GM12874 (cell line): Measurements from ENCODE around the gene CEBPG.

Experiments
- TF ChIP-seq, protein P1 (sequence below): IDR thresholded peaks from 2 replicates; pipeline ENCODE4 v1.5.1; 2011; ENCODE audit warnings: low read depth, mild to moderate bottlenecking, control low read depth, low read length, moderate library complexity; ENCODE audit not compliant: insufficient read depth

CEBPG gene

DNA sequence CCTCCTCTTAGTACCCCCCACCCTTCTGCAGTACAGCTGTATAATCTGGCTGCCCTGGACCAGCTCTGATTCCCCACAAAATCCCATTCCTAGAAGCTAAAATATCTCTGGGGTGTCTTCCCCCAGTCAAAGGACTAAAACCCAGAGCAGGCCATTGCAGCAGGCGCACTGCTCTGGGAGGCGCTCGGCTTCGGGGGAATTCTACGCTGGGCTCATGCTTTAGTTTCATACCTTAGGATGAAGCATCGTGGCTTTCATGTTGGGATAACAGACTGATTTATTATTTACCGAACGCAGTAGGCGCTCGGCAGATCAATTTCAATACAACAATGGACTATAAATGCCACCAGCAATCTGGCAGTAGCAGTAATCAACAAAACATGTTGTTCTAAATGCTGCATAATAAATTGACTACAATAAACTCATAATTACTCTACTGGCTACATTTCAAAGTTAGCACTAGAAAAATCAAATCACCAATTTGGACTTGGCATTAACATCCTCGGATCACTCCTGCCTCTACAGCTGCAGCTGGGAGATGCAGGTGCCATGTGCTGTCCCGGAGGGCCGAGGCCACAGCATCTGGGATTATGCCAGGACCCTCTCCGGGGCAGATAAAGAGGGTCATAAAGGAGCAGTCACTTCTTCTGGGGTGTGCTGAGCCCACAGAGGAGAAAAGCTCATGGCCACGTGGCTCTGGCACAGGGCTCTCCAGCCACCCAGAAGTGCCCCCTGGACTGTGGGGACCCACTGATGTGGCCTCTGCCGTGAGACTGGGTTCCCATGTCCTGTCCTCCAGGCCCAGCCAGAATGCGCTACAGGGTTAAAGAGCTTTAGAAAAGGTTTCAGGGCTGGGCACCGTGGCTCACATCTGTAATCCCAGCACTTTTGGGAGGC, 35.3 kb downstream of the CEBPG start:
- TF ChIP-seq, protein P1, sequence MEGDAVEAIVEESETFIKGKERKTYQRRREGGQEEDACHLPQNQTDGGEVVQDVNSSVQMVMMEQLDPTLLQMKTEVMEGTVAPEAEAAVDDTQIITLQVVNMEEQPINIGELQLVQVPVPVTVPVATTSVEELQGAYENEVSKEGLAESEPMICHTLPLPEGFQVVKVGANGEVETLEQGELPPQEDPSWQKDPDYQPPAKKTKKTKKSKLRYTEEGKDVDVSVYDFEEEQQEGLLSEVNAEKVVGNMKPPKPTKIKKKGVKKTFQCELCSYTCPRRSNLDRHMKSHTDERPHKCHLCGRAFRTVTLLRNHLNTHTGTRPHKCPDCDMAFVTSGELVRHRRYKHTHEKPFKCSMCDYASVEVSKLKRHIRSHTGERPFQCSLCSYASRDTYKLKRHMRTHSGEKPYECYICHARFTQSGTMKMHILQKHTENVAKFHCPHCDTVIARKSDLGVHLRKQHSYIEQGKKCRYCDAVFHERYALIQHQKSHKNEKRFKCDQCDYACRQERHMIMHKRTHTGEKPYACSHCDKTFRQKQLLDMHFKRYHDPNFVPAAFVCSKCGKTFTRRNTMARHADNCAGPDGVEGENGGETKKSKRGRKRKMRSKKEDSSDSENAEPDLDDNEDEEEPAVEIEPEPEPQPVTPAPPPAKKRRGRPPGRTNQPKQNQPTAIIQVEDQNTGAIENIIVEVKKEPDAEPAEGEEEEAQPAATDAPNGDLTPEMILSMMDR = no peak

DNA sequence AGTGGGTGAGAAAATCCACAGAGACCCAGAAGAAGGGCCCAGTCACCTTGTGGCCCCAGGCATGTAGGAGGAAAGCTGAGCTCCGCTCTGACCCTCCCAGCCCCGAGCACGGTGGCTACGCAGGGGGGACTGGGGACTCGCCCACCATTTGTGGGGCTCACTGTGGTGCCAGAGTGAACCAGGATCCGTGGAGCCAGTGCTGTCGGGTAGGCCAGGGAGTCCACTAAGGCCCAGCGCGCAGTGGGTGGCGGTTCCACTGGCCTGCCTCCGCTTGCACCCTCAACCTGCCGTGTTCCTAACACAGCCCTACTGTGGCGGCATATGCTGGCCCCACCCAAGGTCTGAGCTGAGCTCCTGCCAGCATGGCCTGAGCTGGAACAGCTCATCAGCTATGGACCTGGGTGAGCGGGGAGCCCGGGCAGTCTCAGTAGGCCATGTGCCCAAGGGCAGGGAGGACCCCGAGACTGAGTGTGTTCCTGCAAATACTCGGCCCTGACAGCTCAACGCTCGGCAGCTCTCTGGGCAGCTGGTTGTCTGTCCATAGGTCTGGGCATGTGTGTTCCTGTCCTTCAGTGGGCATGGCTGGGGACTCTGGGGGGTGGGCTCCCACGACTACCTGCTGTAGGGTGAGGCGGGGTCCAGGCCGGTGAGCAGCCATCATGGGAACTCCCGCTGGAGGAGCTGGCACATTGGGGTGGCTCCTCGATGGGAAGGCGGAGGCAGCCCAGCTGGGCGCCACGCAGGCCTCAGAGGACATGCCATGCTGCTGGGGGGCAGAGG, 36.6 kb downstream of the CEBPG start:
- TF ChIP-seq, protein P1 = no peak

DNA sequence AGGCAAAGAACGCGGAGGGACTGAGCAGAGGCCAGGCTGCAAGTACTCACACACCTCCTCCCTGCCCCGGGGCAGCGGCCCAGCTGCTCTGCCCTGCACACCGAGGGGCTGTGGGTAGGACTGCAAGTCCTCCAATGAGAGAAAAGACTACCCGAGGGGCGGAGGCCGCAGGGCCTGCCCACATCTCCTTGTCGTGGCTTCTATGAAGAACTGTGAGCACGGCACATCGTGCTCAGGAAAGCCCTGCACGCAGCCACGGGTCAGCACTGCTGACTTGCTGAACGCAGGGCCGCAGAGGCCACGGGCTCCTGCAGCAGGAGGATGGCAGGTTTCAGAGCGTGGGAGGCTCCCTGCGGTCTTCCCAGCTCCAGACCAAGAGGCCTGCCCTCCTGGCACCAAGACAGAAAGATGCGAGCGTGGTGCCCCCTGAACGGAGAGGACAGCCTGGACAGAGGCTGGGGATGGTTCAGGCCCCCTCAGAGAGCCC, 37.4 kb downstream of the CEBPG start:
- TF ChIP-seq, protein P1 = no peak

DNA sequence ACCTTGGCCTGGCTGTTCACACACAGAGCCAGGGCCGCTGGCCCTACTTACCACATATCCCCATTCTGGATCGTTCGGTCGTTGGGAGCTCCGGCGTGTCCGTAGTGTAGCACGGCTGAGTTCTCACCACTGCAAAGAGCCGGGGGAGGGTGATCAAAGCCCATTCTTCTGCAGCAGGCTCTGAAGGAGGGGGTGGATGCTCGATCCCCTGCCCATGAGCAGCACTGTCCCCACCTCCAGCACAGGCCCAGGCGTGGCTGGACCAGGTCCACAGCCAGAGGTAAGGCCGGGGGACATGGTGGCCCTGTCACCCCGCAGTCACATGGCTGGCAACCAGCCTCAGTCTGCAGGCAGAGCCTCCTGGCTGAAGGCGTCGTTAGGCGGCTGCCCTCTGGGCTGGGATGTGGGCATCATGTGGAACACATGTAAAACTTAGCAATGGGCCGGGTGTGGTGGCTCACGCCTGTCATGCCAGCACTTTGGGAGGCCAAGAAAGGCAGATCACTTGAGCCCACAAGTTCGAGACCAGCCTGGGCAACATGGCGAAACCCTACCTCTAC, 38.2 kb downstream of the CEBPG start:
- TF ChIP-seq, protein P1 = no peak

DNA sequence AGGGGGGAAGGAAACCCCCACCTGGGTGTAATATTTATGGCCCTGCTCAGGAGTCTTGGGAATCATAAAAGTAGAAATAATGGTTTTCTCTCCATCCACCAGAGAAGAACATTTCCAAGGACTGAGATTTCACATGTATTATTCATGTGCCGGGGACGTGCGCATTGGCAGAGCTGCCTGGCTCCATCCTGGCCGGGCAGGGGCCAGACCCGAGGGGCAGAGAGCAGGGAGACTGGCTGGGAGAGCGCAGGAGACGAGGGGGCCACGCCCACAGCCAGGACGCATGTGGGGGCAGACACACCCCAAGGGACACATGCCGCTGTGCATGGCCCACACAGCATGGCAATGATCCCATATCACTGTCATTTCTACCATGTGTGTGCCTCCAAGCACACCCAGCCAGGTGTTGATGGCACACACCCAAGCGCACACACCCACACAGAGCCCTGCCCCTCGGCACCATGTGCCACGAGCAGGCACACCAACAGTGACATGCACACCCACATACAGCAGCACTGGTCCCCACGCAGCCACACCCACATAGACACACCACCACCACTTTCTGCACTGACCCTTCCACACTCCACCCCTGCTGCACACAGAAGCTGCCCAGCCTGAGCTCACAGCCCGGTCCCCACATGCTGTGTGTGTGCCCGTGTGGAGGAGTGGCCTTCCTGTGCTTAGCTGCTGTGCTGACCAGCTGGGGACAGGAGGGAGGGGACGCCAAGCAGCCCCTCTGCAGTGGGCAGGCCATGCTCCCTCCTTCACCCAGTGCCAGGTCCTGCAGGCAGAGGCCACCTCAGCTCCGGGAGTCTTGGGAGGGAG, 39.3 kb downstream of the CEBPG start:
- TF ChIP-seq, protein P1 = no peak

DNA sequence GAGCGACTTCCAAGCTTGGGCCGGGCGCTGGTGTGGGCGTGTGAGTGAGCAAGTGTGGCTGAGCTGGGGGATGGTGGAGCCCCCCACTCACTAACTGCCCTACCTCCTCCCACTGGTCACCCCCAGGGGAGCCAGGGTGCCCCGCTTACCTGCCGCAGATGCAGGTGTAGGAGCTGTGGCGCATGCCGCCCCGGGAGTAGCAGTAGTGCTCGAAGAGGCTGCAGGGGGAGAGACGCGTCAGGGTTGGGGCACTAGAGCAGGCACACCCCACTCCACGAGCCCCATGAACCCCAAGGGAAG, 39.9 kb downstream of the CEBPG start:
- TF ChIP-seq, protein P1 = no peak
